ELR (cell line): Measurements from ENCODE around the gene TROAP.
A peak's percentile ranks its signal among the peaks of the same experiment; 100 is the strongest.
"Not testable (repeated sequence)": the region's sequence is repeated elsewhere in the genome, so short reads cannot be mapped to it uniquely, and the experiment has no call there.

Source experiments
- DNase-seq: peaks from one replicate; pipeline ENCODE4 v3.0.0-alpha.2; 2015; ENCODE audit warnings: low read depth

The TROAP gene, protein sequence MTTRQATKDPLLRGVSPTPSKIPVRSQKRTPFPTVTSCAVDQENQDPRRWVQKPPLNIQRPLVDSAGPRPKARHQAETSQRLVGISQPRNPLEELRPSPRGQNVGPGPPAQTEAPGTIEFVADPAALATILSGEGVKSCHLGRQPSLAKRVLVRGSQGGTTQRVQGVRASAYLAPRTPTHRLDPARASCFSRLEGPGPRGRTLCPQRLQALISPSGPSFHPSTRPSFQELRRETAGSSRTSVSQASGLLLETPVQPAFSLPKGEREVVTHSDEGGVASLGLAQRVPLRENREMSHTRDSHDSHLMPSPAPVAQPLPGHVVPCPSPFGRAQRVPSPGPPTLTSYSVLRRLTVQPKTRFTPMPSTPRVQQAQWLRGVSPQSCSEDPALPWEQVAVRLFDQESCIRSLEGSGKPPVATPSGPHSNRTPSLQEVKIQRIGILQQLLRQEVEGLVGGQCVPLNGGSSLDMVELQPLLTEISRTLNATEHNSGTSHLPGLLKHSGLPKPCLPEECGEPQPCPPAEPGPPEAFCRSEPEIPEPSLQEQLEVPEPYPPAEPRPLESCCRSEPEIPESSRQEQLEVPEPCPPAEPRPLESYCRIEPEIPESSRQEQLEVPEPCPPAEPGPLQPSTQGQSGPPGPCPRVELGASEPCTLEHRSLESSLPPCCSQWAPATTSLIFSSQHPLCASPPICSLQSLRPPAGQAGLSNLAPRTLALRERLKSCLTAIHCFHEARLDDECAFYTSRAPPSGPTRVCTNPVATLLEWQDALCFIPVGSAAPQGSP

DNA sequence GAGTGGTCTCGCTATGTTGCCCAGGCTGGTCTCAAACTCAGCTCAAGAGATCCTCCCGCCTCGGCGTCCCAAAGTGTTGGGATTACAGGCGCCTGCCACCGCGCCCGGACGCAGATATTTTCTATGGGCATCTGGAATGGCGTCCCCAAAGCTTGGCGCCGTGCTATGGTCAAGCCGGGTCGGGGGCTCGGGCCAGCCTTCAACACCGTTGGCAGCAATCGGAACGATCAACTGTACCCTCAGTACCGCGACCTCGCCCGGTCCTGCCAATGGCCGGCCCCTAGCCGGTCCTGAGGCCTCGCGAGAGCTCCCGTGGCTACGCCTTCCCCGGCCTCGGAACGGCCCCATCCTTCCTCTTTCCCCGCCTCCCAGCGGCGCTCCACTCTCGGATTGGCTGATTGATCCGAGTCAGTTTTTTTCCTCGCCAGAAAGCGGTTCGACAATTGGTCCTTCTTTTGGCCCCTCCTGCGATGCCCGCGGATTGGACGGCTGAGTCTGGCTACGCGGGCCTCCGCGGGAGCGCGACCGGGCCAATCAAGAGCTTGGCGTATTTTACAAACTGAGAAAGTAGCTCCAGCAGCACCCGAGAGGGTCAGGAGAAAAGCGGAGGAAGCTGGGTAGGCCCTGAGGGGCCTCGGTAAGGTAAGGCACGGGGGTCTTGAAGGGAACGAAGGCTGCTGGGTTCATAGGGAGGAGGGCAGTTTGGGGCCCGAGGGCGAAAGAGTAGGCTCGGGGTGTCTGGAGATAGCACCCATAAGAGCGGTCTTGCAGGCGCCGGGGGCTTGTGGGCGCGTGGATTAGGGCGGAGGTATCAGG lies at the start of gene TROAP:
TROAP (plus strand) TSS at position 548 of the 816 bp plus-strand sequence. CDS start 354 bp downstream, outside the sequence.
- DNase-seq = peak; percentile 99

DNA sequence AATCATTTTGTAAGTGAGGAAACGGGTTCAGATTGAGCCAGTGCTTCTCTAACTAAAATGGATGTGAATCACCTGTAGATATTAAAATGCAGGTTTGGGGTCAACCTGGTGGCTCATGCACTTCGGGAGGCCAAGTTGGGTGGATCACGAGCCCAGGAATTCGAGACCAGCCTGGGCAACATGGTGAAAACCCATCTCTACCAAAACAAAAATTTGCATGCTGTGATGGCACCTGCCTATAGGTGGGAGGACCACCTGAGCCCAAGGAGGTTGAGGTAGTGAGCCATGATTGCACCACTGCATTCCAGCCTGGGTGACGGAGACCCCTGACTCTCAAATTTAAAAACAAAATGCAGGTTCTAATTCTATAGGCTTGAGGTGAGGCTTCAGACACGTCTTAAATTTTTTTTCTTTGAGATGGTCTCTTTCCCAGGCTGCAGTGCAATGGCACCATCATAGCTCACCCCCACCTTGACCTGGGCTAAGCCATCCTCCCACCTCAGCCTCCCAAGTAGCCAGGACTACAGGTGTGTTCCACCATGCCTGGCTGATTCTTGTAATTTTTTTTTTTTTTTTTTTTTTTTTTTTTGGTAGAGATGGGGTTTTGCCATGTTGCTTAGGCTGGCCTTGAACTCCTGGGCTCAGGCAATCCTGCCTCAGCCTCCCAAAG lies 49.2 kb upstream of the TROAP start:
- no peak for DNase-seq

- peak; percentile 62 for DNase-seq
Observed at GRCh38 chr12:49274396-49275069, 48.5 kb upstream of the TROAP start.

DNA sequence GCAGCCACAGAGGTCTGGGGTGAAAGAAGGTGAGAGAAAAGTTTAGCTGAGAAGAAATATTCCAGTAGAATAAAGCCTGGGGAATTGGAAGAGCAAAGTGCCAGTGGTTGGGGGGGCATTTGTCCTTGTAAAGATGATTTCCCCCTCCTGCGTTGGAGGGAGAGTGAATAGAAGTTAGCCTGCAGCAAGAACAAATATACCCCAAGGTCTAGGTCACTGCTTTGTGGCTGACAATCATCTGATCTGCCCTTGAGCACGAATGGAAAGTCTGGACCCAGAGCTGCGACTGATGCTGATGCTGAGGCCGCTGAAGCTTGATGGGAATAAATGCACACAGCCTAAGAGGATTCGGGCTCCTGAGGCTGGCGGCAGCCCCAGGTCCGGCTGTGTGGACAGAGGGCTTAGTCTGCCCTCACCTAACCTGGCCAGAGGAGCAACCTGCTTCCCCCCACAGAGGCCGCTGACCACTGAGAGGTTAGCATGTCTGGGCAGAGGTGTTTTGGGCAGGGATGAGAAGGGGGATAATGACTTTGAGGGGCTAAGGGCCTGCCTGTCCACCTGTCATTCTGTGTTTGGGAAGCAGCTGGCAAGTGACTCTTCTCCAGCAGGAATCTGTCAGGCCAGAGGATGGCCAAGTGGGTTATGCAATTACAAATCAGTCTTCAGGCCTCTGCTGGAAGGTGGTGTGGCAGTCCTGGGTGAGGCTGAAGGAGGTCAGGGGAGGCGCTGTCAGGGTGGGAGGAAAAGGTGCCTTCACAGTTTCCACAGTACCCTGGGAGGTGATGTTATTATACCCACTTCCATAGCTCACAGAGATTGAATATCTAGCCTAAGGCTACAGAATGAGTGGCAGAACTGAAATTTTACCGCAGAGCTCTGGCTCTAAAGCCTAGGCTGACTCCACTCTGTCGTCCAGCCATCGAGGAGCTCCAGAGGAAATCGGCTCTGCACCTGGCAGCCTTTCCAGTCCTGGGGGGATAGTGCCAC lies 46.5 kb upstream of the TROAP start:
- no peak for DNase-seq

- no peak for DNase-seq
Observed at GRCh38 chr12:49277466-49277865, 45.6 kb upstream of the TROAP start.

DNA sequence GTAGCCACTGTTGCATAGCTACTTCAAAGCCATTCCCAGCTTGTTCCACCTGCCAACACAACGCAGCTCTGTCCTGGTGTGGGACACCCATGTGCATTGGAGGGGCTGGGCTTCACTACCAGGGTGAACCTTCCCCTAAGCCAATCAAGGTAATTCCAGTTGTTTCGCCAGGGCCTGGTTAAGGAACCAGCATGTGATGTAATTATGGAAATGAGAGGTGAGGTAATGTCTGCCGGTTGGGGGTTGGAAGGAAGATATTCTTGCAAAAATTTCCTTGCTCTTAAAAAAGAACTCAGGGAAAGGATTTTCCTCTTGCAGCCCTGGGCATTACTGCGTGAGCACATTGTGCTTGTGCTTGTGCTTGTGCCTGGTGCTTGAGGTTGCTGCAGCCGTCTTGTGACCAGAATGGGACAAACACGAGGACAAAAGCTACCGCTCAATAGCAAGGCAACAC lies 43.3 kb upstream of the TROAP start:
- no peak for DNase-seq

DNA sequence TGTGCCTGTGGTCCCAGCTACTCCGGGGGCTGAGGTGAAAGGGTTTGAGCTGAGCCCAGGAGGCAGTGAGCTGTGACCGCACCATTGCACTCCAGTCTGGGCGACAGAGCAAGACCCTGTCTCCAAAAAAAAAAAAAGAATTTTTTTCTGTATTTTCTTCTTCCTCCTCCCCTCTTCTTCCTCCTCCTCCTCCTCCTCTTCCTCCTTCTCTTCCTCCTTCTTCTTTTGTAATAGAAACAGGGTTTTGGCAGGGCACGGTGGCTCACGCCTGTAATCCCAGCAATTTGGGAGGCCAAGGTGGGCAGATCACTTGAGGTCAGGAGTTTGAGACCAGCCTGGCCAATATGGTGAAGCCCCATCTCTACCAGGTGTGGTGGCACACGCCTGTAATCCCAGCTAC lies 42.5 kb upstream of the TROAP start:
- not testable (repeated sequence) for DNase-seq

- no peak for DNase-seq
Observed at GRCh38 chr12:49282302-49282701, 40.8 kb upstream of the TROAP start.

DNA sequence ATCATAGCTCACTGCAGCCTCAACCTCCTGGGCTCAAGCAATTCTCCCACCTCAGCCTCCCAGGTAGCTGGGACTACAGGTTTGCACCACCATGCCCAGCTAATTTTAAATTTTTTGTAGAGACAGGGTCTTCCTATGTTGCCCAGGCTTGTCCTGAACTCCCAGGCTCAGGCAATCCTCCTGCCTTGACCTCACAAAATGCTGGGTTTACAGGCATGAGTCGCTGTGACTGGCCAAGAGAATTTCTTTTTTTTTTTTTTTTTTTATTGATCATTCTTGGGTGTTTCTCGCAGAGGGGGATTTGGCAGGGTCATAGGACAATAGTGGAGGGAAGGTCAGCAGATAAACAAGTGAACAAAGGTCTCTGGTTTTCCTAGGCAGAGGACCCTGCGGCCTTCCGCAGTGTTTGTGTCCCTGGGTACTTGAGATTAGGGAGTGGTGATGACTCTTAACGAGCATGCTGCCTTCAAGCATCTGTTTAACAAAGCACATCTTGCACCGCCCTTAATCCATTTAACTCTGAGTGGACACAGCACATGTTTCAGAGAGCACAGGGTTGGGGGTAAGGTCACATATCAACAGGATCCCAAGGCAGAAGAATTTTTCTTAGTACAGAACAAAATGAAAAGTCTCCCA lies 40.2 kb upstream of the TROAP start:
- peak; percentile 62 for DNase-seq

GRCh38 chr12:49283541-49284429 lies 39.3 kb upstream of the TROAP start:
- DNase-seq = no peak

- DNase-seq = no peak
Observed at GRCh38 chr12:49284672-49285071, 38.4 kb upstream of the TROAP start.

GRCh38 chr12:49287876-49288275 lies 35.2 kb upstream of the TROAP start:
- no peak for DNase-seq

- peak; percentile 70 for DNase-seq
Observed at GRCh38 chr12:49288412-49288853, 34.6 kb upstream of the TROAP start.

GRCh38 chr12:49288922-49289555 lies 34.0 kb upstream of the TROAP start:
- no peak for DNase-seq

DNA sequence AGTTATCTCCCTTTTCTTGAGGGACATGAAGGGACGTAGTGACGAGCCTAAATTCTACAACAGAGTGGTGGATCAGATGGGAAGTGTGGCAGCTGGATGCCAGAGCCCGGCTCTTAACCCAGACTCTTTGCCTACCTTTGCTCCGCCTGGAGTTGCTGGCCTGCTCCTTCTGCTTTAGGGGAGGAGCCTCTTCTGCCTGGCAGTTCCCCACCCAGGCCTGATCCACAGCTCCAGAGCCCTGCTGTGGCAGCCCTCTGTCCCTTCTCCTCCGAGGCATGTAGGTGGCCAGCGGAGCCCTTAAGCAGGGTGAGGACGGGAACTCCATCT lies 30.4 kb upstream of the TROAP start:
- no peak for DNase-seq

GRCh38 chr12:49293056-49293956 lies 29.7 kb upstream of the TROAP start:
- DNase-seq = no peak
